Epithelial cell of proximal tubule (primary cell): ENCODE data around the gene NEK7. TPM values are rescaled to one million over a fixed set of nuclear protein-coding genes. Genes with fewer than 3 reads are reported as not detected.

Source experiments
- DNase-seq: peaks from one replicate; pipeline ENCODE4 v3.0.0-alpha.2; 2011; ENCODE audit warnings: low read depth
- H3K4me3 ChIP-seq: 2 replicates; pipeline ENCODE4 v1.5.1; 2011; ENCODE audit warnings: low read depth, mild to moderate bottlenecking, low read length
- total RNA-seq: library from RNA; depleted of rRNA; stranded (reverse); fragments of >200 nt; gene quantifications from 2 replicates; pipeline ENCODE4 v1.2.3, GENCODE V29; 2015
- TF ChIP-seq, protein P1 (sequence below): conservative IDR thresholded peaks from 2 replicates; pipeline ENCODE4 v1.5.1; 2012; ENCODE audit warnings: low read depth, mild to moderate bottlenecking, low read length

The NEK7 gene
- total RNA-seq, 1 donor from 2014 or later, result 20.5 TPM

DNA sequence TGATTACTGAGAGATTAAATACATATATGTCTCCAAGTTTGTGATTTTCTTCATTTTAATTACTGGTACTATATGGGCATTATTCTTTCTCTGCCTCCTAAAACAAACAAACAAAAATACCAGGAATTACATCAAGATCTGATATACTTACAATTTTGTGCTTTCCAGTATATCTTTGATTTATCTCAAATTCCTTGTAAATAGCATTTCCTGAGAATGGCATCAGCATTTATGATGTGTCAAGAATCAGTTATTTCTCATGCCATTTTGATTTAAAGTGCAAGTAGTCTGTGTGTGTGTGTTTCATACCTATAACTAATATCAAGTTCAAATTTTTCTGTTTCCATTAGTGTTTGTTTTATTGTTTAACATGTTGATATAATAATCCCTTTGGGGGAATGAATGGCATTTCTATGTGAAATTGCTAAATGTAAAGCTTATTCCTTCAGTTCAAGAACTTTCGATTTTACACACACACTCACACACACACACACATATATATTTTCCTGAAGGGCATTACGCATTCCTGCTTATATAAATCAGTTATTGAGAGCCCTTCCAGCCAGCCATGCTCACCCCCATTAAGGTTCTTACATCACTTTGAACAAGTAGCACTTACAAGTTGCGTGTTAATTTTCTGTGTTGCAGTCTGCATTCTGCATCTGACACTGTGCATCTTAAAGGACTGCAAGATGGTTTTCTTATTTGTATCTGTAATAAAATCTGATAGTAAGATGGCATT lies 102.7 kb downstream of the NEK7 start:
- DNase-seq, result no peak
- no peak overlapping the region for H3K4me3 ChIP-seq
- TF ChIP-seq, protein P1, sequence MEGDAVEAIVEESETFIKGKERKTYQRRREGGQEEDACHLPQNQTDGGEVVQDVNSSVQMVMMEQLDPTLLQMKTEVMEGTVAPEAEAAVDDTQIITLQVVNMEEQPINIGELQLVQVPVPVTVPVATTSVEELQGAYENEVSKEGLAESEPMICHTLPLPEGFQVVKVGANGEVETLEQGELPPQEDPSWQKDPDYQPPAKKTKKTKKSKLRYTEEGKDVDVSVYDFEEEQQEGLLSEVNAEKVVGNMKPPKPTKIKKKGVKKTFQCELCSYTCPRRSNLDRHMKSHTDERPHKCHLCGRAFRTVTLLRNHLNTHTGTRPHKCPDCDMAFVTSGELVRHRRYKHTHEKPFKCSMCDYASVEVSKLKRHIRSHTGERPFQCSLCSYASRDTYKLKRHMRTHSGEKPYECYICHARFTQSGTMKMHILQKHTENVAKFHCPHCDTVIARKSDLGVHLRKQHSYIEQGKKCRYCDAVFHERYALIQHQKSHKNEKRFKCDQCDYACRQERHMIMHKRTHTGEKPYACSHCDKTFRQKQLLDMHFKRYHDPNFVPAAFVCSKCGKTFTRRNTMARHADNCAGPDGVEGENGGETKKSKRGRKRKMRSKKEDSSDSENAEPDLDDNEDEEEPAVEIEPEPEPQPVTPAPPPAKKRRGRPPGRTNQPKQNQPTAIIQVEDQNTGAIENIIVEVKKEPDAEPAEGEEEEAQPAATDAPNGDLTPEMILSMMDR, result no peak

DNA sequence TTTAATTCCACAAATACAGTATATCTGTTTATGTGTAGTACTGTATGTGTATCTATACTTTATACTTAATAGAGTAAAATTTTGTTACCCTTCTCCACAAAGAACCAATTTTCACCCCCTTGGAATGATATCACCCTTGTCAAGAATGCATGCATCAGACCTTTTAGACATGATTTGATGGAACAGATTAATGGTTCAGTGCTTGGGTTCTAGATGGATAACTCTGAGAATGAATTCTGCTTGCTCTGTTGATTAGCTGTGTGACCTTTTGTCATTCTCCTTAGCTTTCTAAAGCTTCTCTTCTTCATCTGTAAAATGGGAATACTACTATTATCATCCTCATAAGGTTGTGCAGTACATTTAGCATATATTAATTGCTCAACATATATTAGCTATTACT lies 105.1 kb downstream of the NEK7 start:
- H3K4me3 ChIP-seq, result no peak overlapping the region
- DNase-seq, result no peak
- TF ChIP-seq, protein P1, result no peak

DNA sequence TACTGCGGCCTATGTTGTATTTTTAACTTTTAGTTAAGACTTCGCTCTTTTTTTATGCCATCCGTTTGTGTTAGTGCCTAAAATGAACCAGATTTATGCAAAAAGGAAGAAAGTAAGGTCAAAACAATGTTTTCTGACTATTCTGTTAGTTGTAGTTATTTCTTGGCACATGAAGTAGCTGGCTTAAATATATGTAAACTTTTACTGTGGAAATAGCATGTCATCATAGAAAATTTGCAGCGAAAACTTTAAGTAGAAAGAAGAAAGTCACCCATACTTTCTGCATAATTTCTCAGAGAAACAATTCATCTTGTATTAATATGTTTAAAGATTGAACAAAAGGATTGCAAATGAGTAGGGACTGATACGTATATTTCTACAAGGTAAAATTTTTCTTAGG lies 106.4 kb downstream of the NEK7 start:
- no peak overlapping the region for H3K4me3 ChIP-seq
- TF ChIP-seq, protein P1, result no peak
- no peak for DNase-seq

DNA sequence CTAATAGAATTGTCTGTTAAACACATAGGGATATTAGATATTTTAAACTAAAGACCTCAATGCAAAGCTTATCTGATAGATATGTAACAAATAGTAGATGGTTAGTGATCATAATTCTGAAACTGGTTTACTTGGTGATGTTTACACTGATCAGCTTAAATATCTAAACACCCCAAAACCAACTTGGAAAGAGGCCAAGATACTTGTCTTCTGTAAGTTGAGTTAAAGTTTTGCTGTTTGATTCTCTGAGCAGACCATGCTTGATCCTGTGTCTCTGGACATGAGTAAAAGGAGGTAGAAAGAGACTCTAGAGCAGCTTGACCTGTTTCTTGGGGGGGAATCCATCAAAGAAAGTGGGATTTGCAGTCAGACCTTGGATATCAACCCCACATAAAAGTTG lies 107.5 kb downstream of the NEK7 start:
- no peak for DNase-seq

DNA sequence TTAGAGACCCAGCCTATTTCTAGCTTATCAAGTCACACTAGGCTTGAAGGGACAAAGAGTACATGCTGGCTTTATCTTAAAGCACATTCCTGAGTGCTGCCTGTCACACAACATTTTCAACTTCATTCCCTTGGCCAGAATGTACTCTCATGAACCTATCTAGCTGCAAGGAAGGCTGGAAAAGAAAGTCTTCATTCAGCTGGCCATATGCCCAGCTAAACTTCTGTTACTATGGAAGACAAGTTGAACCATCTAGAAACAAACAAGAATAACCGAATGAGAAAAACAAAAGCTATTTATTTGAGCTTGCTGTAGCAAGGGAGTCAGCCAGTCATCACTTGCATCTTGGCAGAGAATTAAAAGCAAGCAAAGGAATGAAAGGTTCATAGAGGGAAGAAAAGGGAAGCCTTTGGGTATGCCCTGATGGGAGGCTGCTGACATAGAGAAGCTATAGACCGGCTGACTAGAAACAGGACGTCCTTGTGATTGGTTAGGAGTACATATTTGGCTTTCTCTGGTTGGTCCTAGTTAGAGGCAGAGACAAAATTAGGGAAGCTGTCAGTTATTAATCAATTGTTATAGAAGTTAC lies 108.4 kb downstream of the NEK7 start:
- TF ChIP-seq, protein P1, result no peak
- no peak for DNase-seq
- no peak overlapping the region for H3K4me3 ChIP-seq

More for the DNA sequence above, 107.5 kb downstream of the NEK7 start:
- TF ChIP-seq, protein P1, result no peak
- no peak overlapping the region for H3K4me3 ChIP-seq

DNA sequence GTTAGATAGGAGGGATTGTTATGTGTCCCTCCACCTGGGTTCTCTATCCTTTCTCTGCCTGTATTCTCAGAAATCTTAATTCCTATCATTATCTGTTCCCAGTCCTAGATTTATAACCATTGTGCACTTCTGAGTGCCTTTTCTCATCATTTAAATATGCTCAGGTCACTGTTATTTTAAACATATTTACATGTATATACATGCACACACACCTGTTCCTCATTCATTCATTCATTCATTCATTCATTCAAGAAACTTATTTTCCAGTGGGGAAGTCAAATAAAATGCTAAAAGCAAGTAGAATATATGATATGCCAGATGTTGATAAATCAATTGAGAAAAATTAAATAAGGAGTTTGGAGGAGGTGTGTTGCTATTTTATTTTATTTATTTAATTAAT lies 110.3 kb downstream of the NEK7 start:
- H3K4me3 ChIP-seq, result no peak overlapping the region
- TF ChIP-seq, protein P1, result no peak
- no peak for DNase-seq

DNA sequence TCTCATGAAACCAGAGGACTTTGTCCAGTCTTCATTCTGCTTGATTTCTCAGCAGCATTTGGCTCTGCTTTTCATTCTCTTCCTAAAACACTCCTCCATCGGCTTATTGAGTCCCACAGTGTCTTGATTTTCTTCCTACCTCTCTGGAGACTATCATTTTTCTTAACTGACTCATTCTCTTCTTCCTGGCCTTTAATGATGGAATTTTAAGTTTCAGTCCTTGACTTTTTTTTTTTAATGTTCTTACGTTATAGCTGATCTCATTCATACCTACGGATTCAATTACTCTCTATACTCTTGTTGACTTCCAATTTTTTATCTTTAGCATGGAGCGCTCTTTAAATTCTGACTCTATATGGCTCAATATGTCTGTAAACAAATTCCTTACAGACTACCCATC lies 111.1 kb downstream of the NEK7 start:
- no peak overlapping the region for H3K4me3 ChIP-seq
- no peak for DNase-seq
- TF ChIP-seq, protein P1, result no peak
